Ovary (tissue), 9 donors: ENCODE data around the gene STAT3. TPM values are rescaled to one million over a fixed set of nuclear protein-coding genes. Genes with fewer than 3 reads are reported as not detected.

Experiments used
- DNase-seq, 5 donors: peaks; one replicate each; pipeline ENCODE4 v3.0.0-alpha.2; 2019 to 2020
- H3K27ac ChIP-seq, 2 donors: fragments of 200-600 bp; one replicate each; pipeline versions ENCODE4 v1.5.1 to v1.8.0; 2019 to 2022
- H3K27me3 ChIP-seq: fragments of 200-600 bp; one replicate; pipeline ENCODE4 v1.8.0; 2022
- H3K36me3 ChIP-seq: fragments of 200-600 bp; sonication (generic); one replicate; pipeline ENCODE4 v1.5.1; 2019
- H3K4me1 ChIP-seq: one replicate; pipeline ENCODE4 v1.8.1; 2013; ENCODE audit warnings: mild to moderate bottlenecking, moderate library complexity; ENCODE audit not compliant: insufficient read depth
- H3K4me3 ChIP-seq: fragments of 200-600 bp; sonication (generic); one replicate; pipeline ENCODE4 v1.5.1; 2017
- H3K9me3 ChIP-seq, 2 donors: fragments of 200-600 bp in 1 of 2; sonication (generic) in 1 of 2; one replicate each; pipeline versions ENCODE4 v1.5.1 to v1.8.1; 2013 to 2019; ENCODE audit warnings: mild to moderate bottlenecking in 1 of 2, moderate library complexity in 1 of 2
- CTCF ChIP-seq, 3 donors: fragments of 450-650 bp in 2 of 3; fragments of 200-600 bp in 1 of 3; IDR thresholded peaks; one replicate each; pipeline versions ENCODE4 v1.5.1 to v1.8.0; 2016 to 2022; ENCODE audit warnings: antibody characterized with exemption in 3 of 3, mild to moderate bottlenecking in 1 of 3
- EP300 ChIP-seq: sonication (generic); formaldehyde crosslinking; IDR thresholded peaks from one replicate; pipeline ENCODE4 v1.6.1; 2017; ENCODE audit warnings: antibody characterized with exemption
- POLR2A ChIP-seq: fragments of 450-650 bp; IDR thresholded peaks from one replicate; pipeline ENCODE4 v1.6.1; 2017; ENCODE audit warnings: antibody characterized with exemption, mild to moderate bottlenecking, moderate library complexity
- WGBS, 3 donors: extraction: QIAGEN DNeasy Blood & Tissue Kit in 1 of 3; methylation state at CpG; one replicate each; pipeline versions ENCODE4 v1.1.5 to v1.1.7; 2013 to 2017; 5-methylcytosine and 5-hydroxymethylcytosine counted together
- intact Hi-C, 4 donors: fragments of 100-400 bp; cut with DNase I; formaldehyde crosslinking; loops; one replicate each; pipeline versions ENCODE4 v1.11.0 to v1.15.1; 2022 to 2023
- polyA plus RNA-seq, 2 donors: library from polyadenylated mRNA; stranded (reverse); fragments of 200-250 nt in 1 of 2; fragments of 350-450 nt in 1 of 2; fragmentation: Illumina TruSeq in 1 of 2; extraction: RNeasy Lipid Tissue Mini Kit (QIAGEN cat#74804) in 1 of 2; gene quantifications; one replicate each; pipeline ENCODE4 v1.2.3, GENCODE V29; 2013 to 2014
- total RNA-seq, 7 donors: library from RNA; depleted of rRNA in 2 of 7; stranded (reverse); fragments of >200 nt in 2 of 7; fragmentation: NEBNext Ultra II Directional in 3 of 7; extraction: Animal tissue kit (Norgen Biotek cat#: 25700) in 3 of 7; gene quantifications; one replicate each; pipeline versions ENCODE4 v1.1.0 to v1.2.4, GENCODE V29; 2016 to 2023
- donor health status: DM: no; HTN: no; CAD: no; lungs with moderate emphysema.
- donor health status: DM: no; HTN: no; CAD: no.
- donor health status: Bipolar disorder and iron deficiency.
- donor health status: DM: yes; HTN: yes; CAD: no.
- donor health status: DM: no; HTN: no; CAD: no.
- donor health status: DM: yes; HTN: yes; CAD: no.

STAT3 gene
- total and polyA plus RNA-seq, 9 donors, result 58.3 to 301 (median 192) TPM

- no peaks in the 10 kb centered on the region for H3K27me3 ChIP-seq
- intact Hi-C loops, result no loop called here
- no peaks in the 10 kb centered on the region for H3K4me1 ChIP-seq
- WGBS, 3 donors, result 91 to 94% (median 91%) methylated on average over 3 of the region's 3 CpGs
- DNase-seq, result no peak
- TF ChIP-seq CTCF (IDR thresholded peaks at IDR 0.05) (no peak), POLR2A (no peak), EP300 (no peak)
- no peak overlapping the region for H3K27ac ChIP-seq
- no peaks in the 10 kb centered on the region for H3K9me3 ChIP-seq
- H3K36me3 ChIP-seq, result no peaks in the 10 kb centered on the region
- H3K4me3 ChIP-seq, result no peak overlapping the region
Observed at GRCh38 chr17:42296012-42296411, 92.2 kb downstream of the STAT3 start.

- H3K4me1 ChIP-seq, result no peaks in the 10 kb centered on the region
- H3K4me3 ChIP-seq, result no peak overlapping the region
- intact Hi-C loops, result no loop called here
- H3K36me3 ChIP-seq, result no peaks in the 10 kb centered on the region
- H3K27ac ChIP-seq, result no peak overlapping the region
- no peaks in the 10 kb centered on the region for H3K27me3 ChIP-seq
- TF ChIP-seq POLR2A (no peak), CTCF (IDR thresholded peaks at IDR 0.05) (no peak), EP300 (no peak)
- DNase-seq, result peak in 2 of 5 donors; percentile 5 to 13
- 82 to 85% (median 83%) methylated on average over 12 of the region's 12 CpGs for WGBS, 3 donors
- H3K9me3 ChIP-seq, result no peaks in the 10 kb centered on the region
Observed at GRCh38 chr17:42294469-42295398, 93.5 kb downstream of the STAT3 start.

- H3K36me3 ChIP-seq, result no peaks in the 10 kb centered on the region
- peak in 3 of 5 donors; percentile 11 to 25 (median 11) for DNase-seq
Observed at GRCh38 chr17:42291129-42291528, 97.1 kb downstream of the STAT3 start.

GRCh38 chr17:42290577-42290976 lies 97.7 kb downstream of the STAT3 start:
- 74 to 81% (median 76%) methylated on average over 5 of the region's 5 CpGs for WGBS, 3 donors
- peaks cover 14% of the 10 kb centered on the region for H3K4me1 ChIP-seq
- peak in 3 of 5 donors; percentile 3 to 16 (median 16) for DNase-seq

More at GRCh38 chr17:42291129-42291528, 97.1 kb downstream of the STAT3 start:
- no peaks in the 10 kb centered on the region for H3K27me3 ChIP-seq
- WGBS, 3 donors, result 88 to 89% (median 88%) methylated on average over 11 of the region's 11 CpGs
- H3K9me3 ChIP-seq, result no peaks in the 10 kb centered on the region
- H3K27ac ChIP-seq, result no peak overlapping the region
- no peak for TF ChIP-seq CTCF (IDR thresholded peaks at IDR 0.05)
- H3K4me1 ChIP-seq, result peaks cover 14% of the 10 kb centered on the region
- H3K4me3 ChIP-seq, result no peak overlapping the region
- intact Hi-C loops, result no loop called here

More at GRCh38 chr17:42290577-42290976, 97.7 kb downstream of the STAT3 start:
- Histone ChIP-seq H3K9me3 (no peaks in the 10 kb centered on the region), H3K27me3 (no peaks in the 10 kb centered on the region), H3K27ac (no peak overlapping the region), H3K4me3 (no peak overlapping the region), H3K36me3 (no peaks in the 10 kb centered on the region)
- intact Hi-C loops, result no loop called here
- TF ChIP-seq POLR2A (no peak), EP300 (no peak), CTCF (IDR thresholded peaks at IDR 0.05) (no peak)
